Fibroblast of upper back skin (primary cell): ENCODE results near the gene MDM2.

Source experiments
- DNase-seq: peaks from one replicate; pipeline ENCODE4 v3.0.0-alpha.2; 2013

The MDM2 gene

GRCh38 chr12:68854554-68854953 lies 46.6 kb downstream of the MDM2 start:
- no peak for DNase-seq

GRCh38 chr12:68855111-68855510 lies 47.1 kb downstream of the MDM2 start:
- no peak for DNase-seq

DNA sequence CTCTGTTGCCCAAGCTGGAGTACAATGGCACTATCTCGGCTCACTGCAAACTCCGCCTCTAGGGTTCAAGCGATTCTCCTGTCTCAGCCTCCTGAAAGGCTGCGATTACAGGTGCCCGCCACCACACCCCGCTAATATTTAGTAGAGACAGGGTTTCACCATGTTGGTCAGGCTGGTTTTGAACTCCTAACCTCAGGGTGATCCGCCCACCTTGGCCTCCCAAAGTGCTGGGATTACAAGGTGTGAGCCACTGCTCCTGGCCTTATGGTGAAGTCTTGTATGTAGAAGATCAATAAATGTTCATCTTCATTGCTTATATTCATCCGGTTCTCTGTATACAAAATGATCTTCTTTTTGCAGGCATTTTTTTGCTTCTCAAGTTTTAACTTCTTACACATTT lies 47.8 kb downstream of the MDM2 start:
- no peak for DNase-seq

GRCh38 chr12:68856510-68856909 lies 48.5 kb downstream of the MDM2 start:
- DNase-seq: no peak

GRCh38 chr12:68861890-68862289 lies 53.9 kb downstream of the MDM2 start:
- no peak for DNase-seq

DNA sequence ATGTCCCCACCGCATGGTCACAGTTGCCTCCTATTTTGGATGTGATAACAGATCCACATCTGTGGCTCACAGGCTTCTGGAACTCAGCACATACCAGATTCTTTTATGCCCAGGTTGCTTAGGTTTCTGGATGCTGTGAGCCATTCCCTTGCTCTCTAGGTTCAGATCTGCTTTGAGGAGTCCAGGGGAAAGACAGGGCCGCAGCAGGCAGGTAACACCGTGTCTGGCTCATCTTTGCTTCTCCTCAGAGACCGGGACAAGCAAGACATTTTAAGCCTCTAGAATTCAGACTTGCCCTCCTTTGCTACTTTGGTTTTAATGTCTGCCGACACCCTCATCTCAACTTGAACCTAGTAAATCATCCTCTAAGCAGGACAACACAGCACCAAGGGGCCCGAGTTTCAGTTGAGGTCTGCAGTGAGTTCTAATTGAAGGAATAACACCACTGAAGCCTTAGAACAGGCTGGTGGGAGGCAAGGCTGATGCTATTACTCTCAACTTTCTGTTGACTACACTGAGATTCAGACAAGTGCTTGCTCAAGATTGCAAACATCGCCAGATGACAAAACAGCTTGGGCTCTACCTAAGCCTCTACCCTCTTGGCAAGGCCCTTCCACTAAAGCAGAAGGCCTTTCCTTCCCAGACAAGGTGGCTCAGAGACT lies 55.3 kb downstream of the MDM2 start:
- DNase-seq: no peak

DNA sequence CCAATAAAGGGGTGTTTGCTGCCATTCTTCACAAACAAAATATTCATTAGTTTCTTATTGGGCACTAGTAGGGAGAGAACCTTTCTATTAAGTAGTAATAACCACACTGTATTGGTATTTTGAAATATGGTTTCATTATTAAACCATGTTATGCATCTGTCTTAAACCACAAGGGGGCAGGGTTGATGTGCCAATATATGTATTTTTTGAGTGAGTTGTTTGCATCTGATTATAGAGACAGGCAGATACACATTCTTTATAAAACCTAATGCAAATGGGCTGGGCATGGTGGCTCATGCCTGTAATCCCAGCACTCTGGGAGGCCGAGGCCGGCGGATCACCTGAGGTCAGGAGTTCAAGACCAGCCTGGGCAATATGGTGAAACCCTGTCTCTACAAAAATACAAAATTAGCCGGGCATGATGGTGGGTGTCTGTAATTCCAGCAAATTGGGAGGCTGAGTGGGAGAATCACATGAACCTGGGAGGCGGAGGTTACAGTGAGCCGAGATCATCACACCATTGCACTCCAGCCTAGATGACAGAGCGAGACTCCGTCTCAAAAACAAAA lies 56.0 kb downstream of the MDM2 start:
- DNase-seq: peak; percentile 72

GRCh38 chr12:68864604-68865003 lies 56.6 kb downstream of the MDM2 start:
- no peak for DNase-seq

GRCh38 chr12:68865399-68866164 lies 57.6 kb downstream of the MDM2 start:
- no peak for DNase-seq

- no peak for DNase-seq
These were observed 59.0 kb downstream of the MDM2 start for GRCh38 chr12:68866950-68867349.

DNA sequence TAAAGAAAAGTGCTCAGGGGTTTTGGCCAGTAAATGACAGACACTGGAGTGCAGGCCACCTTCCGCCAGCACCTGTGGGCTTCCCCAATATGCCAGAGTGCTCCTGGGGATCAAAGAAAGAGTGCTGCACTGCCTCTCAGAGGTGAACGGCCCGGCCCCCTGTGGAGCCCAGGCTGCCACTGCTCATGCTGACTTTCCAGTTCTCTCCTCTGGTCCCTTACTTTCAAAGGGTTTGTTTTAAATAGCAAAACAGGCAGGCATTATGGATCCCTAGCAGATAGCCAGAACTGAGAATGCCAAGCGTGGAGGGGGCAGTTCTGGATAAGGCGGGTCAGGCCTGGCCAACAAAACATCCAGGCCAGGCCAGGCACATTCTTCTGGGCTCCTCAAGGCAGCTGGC lies 59.6 kb downstream of the MDM2 start:
- DNase-seq: no peak

- no peak for DNase-seq
These were observed 60.2 kb downstream of the MDM2 start for GRCh38 chr12:68868043-68868790.

DNA sequence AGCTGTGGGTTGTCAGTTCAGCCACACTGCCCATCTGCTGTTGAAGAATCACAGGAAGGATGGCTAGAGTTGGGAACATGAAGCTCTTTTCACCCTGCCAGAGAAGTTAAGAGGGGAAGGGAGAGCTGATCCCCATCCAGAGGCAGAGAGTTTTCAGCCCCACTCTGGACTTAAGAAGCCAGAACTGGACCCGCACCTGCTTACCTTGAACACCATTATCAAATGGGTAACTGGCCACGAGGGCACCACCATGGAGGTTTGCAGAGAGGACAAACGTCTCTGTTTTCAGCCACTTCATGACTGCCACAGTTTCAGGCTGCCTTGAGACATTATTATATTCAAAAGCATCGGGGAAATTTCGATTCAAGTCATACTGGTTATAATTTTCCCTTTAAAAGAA lies 62.0 kb downstream of the MDM2 start:
- DNase-seq: no peak

GRCh38 chr12:68870443-68870842 lies 62.5 kb downstream of the MDM2 start:
- no peak for DNase-seq

DNA sequence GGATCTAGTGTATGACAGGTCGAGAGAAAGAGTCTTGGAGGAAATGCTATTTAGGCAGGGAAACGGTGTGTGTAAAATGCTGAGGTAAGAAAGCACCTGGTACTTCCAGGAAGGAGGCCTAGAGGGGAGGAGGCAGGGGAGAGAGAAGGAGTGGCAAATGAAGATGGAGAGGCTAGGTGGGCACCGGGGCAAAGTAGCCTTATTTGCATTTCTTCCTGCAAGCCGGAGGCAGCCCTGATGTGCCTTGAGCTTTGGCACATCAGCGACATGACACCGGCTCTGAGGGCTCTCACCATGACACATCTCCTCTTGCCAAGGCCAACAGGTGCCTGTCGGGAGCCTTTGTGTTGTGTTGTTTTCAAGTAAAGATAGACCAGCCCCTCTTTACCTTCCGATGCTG lies 63.4 kb downstream of the MDM2 start:
- no peak for DNase-seq

DNA sequence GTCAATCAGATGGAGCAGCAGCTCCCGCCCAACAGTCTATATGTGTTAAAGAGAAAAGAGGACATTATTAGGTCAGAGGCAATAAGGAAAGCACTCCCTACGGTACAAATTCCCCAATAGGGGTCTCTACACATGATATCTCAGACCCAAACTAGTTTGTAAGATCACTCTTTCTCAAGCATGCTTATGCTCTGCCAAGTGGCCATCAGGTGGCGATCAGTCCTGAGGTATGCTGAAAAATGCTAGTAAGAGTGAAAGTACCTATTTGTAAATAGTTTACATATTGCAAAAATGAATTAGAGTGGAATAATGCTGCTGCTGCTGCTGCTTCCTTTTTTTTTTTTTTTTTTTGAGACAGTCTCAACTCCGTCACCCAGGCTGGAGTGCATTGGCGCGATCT lies 63.9 kb downstream of the MDM2 start:
- DNase-seq: peak; percentile 22

GRCh38 chr12:68873316-68873715 lies 65.3 kb downstream of the MDM2 start:
- DNase-seq: no peak

DNA sequence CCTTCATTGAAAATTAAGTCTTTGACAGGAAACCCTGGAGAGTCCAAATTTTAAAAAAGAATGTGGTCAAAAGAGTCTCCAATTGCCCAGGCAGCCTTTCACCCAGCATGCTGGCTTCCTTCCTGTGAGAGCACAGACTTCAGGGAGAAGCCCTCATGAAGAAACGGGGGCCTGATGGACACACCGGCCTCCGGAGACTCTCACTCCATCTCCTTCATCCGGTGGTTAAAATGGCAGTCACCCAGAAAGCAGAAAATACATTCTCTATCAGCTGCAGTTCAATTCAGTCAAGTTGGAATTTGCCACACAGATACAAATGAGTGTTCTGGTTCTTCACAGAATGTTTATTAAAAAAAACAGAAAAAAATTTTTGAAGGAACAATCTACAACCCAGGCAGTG lies 68.5 kb downstream of the MDM2 start:
- peak; percentile 12 for DNase-seq

GRCh38 chr12:68877583-68877982 lies 69.6 kb downstream of the MDM2 start:
- DNase-seq: no peak

- no peak for DNase-seq
These were observed 70.3 kb downstream of the MDM2 start for GRCh38 chr12:68878283-68878682.

DNA sequence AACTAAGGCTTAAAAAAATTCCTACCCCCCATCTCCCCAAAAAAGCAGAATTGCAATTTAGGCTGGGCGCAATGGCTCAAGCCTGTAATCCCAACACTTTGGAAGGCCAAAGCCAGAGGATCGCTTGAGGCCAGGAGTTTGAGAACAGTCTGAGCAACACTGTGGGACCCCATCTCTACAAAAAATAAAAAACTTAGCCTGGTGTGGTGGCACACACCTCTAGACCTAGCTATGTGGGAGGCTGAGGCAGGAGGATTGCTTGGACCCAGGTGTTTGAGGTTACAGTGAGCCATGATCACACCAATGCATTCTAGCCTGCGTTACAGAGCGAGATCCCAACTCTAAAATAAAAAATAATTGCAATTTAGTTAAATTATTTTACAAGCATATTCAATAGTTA lies 70.9 kb downstream of the MDM2 start:
- no peak for DNase-seq

GRCh38 chr12:68880660-68881325 lies 72.8 kb downstream of the MDM2 start:
- no peak for DNase-seq
